GM20431 (cell line): Measurements from ENCODE around the gene HOXD1.

Source experiments
- in situ Hi-C: fragments of 300-500 bp; cut with MseI, MboI; formaldehyde crosslinking; loops from one replicate; pipeline ENCODE4 v1.15.0; 2020; ENCODE audit warnings: low sequenced_read_pairs; ENCODE audit not compliant: unreplicated experiment

Gene HOXD1

DNA sequence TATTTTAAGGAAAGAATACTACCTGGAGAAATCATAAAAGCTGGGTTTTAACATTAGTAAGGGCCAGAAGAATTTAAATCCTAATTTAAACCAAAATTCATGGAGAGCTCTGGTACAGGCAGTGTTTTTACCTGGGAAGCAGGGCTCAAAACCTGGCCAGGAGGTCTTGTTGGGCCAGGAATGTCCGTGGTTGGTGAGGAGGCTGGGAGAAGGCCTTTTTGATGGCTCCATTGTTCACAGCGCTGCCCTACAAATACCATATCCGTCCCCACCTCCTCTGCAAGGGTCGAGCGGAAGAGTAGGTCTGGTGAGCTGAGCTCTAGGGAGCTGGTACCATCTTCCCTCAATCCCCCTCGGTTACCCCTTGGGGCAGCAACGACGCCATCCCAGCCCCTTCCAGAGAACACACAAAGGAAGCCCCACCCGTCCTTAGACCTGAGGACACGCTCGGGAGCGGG lies 10.9 kb upstream of the HOXD1 start:
- in situ Hi-C loops = no loop called here

DNA sequence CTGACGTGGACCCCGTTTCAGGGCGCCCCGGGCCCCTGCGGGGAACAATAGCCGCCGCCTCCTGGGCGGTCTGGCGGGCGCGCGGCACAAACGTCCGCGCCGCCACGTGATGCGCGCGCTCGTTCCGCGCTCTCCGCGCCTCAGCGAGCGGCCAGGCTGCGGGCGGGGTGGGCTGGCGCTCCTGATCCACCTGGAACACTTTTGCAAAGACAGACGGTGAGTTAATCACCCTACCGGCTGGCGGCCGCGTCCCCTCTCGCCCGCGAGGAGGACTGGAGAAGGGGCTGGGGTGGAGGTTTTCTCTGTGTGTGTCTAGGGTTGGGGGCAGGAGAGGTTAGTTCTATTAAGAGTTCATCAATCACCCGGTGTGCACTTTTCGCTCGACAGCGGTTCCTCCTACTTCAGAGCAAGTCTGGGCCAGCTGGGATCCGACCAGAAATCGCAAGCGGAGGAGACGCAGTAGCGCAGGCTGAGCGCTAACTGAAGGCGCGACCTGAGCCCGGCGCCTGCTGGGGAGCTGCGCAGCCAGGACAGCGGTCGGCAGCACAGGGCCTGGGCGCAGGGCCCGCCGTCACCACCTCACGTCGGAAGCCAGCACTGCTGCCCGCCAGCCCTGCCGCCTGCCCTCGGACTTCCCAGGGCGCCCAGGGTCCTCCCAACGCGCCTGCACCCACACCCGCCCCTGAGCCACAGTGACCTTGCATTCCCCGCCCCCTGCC lies 10.3 kb upstream of the HOXD1 start:
- in situ Hi-C loops = no loop called here

DNA sequence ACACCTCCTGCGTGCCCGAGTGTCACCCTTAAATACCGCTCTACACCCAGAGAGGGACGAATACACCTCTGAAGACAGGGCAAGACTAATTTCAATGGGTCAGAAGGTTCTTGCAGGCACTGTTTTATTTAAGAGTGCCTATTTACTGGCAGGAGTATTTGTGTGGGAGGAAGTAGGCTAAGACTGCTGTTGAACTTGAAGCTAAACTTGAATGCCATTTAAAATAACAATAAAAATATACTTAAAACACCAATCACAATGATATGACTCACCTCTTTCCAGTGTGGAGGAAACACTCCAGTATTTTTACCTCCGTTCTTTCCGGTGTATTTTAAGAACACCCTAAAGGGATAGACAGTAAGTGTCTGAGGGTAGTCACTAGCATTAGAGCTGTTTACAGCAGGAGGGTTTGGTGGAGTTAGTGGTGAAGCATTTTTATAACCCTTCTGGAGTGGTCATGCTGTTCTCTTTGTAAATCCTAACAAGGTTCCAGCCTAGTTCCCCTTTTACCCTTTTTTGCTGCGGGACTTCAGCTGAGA lies 9.6 kb upstream of the HOXD1 start:
- in situ Hi-C loops = no loop called here

DNA sequence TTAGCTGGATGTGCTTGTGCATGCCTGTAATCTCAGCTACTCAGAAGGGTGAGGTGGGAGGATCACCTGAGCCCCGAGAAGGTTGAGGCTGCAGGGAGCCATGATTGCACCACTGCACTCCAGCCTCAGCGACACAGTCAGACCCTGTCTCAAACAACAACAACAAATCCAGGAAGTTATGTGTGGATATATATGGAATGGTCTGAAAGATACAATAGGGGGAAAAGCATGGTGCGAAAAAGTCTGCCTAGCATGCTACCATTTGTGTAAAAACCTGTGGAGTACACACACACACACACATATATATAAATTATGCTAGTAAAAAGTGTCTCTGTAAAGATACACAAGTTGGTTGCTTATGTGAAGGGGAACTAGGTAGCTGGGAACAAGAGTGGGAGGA lies 6.9 kb upstream of the HOXD1 start:
- in situ Hi-C loops = no loop called here

DNA sequence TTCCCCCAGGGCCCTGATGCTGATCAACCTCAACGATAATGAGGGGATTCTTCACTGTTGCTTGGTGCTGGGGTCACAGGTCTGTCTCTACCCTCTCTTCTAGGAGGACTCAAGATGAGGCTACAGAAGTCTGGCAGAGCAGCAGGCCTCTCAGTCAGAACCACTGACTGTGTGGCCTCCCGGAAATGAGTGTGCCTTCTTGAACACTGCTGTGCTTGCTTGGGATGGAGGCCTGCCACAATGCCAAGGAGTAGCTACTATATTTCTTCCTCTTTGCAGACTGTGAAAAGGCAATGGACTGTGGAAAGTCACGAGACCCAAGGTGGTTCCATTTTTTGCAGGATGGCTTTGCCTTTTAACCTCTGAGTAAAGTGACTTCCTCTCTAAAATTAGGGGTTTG lies 5.8 kb upstream of the HOXD1 start:
- in situ Hi-C loops = no loop called here

DNA sequence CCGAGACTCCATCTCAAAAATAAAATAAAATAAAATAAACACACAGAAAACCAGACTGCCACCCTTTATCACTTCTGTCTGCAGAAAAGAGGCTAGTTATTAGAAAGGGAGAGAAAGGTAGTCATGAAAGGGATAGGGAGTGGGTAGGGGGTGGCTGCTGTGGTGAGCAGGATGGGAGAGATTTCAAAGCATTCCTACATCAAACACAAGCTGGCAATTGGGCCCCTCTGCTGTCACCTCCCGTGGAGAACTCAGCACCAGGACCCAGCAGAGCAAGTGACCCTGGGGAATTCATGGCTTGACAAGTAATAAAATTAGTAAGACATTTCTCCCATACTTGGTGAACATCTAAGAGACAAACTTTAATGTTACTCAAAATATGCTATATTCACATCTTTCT lies 3.7 kb upstream of the HOXD1 start:
- in situ Hi-C loops = no loop called here

DNA sequence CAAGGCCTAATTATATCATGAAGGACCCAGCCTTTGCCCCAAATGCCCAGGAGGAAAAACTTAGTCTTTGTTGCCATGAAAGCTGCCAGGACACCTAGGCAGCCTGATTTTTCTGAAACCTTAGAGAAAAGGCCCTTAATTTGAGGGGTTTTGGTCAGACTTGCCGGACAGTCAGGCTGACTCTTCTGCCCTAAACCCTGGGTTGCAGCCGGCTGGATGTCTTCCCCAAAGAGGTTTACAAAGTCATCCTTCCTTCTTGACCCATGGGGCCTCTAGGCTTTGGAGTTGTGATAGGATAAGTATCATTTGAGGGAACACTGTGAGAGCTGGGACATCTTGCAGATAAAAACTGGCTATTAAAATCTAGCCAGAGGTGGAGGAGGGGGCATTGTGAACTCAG lies 2.4 kb upstream of the HOXD1 start:
- in situ Hi-C loops = no loop called here

DNA sequence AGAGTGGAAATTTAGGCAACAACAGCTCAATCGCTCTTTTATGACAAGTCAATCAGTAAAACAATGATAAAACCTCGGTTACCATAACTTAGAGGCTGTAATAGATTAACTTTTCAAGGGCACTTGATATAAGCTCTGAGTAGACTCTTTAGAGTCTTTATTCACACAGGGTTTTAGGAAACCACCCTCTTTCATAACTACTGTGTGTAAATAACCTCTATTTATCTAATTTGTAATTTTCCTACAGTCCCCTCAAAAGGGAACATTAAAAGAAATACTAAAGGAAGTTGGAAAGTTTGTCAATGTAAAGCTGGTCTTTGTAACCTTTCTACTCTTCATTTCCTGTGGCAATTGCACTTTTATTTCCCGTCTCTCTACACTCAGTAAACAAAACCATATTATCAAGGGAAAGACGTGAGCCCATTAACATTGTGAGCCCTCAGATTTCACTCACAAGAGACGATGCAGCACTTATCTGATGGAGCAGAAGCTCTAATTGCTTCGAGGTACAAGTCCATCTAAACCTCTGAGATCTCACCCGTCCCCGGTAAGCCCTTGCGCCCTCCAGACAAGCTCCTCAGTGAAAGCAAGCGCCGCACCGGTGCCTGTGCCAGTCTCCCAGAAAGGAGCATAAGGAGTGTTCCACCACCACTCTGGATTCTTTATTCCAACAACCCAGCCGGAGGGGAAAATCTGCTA lies 1.1 kb upstream of the HOXD1 start:
- in situ Hi-C loops = no loop called here

DNA sequence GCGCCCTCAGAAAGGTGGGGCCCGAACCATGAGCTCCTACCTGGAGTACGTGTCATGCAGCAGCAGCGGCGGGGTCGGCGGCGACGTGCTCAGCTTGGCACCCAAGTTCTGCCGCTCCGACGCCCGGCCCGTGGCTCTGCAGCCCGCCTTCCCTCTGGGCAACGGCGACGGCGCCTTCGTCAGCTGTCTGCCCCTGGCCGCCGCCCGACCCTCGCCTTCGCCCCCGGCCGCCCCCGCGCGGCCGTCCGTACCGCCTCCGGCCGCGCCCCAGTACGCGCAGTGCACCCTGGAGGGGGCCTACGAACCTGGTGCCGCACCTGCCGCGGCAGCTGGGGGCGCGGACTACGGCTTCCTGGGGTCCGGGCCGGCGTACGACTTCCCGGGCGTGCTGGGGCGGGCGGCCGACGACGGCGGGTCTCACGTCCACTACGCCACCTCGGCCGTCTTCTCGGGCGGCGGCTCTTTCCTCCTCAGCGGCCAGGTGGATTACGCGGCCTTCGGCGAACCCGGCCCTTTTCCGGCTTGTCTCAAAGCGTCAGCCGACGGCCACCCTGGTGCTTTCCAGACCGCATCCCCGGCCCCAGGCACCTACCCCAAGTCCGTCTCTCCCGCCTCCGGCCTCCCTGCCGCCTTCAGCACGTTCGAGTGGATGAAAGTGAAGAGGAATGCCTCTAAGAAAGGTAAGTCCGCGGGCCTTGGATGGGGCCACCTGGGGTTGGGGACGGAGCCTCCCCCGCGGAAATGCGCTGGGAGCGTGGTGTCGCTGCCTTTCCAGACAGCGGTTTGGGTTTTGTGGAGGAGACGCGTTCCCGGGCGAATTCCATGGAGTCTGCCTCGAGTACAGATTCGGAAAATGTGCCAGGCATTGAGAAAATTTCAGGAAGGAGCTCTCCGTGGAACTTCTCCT lies 559 bp downstream of the HOXD1 start:
- in situ Hi-C loops = no loop called here

DNA sequence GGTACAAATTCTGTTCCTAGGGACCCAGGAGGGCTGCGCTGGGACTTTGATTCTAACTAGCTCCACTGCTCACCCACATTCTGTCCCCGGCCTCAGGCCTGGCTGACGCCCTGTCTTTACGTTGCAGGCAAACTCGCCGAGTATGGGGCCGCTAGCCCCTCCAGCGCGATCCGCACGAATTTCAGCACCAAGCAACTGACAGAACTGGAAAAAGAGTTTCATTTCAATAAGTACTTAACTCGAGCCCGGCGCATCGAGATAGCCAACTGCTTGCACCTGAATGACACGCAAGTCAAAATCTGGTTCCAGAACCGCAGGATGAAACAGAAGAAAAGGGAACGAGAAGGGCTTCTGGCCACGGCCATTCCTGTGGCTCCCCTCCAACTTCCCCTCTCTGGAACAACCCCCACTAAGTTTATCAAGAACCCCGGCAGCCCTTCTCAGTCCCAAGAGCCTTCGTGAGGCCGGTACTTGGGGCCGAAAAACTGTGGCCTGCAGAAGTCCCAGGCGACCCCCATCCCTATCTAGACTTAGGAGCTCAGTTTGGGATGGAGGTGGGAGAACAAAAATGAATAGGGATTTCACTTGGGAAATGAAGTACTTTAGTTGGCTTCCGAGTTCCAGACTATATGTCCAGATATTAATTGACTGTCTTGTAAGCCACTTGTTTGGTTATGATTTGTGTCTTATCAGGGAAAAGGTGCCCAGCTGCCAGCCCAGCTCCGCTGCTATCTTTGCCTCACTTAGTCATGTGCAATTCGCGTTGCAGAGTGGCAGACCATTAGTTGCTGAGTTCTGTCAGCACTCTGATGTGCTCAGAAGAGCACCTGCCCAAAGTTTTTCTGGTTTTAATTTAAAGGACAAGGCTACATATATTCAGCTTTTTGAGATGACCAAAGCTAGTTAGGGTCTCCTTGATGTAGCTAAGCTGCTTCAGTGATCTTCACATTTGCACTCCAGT lies 1.5 kb downstream of the HOXD1 start:
- in situ Hi-C loops = no loop called here

DNA sequence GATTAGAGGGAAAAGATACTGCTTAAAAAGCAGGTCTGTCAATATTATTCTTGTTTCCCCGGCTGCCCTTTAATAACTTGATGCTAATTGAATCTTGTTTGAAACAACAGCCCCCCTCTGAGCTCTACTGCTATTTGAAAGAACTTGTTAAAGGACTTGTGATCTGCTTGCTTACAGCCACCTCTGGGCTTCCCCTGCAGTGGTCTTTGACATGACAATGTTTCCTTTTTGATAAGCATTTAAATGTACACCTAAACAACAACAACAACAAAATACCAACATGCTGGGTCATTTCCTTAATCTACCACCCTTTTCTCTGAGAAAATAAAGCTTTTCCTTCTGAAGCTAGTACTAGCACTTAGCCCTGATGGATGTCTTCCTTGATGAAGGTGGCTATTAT lies 3.9 kb downstream of the HOXD1 start:
- in situ Hi-C loops = no loop called here

DNA sequence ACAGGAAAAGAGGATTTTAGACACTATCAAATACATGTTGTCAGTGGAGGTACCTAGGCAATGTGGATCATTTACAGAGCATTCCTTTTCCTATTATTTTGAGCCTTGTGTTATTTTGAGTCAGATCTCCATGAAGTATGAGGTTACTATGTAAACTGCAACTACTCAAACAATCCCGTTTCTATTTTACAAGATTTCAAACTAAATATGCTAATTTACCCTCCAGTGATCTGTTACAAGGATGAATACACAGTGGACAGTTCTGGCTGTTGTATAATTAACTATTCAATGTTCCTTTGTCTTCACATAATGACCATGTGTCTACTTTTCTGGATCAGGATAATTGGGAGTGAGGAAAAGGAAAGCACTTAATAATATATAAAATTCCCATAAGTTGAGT lies 4.6 kb downstream of the HOXD1 start:
- in situ Hi-C loops = no loop called here

DNA sequence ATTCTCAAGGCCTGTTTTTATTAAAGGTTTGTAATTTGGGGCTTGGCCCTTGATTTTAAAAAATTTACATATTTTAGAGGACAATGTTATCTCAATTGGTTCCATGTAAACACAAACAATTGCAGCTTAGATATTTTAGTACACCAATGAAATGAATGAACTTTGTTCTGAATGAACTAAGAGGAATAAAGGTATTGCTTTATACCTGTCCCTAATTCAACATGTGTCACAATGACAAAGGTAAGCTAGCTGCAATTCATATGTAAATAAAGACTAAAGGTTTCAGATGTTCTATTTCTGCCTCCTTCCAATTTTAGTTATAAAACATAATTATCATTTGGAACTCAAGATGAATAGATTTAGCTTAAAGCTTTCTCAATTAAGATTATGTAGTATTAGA lies 11.4 kb downstream of the HOXD1 start:
- in situ Hi-C loops = no loop called here

DNA sequence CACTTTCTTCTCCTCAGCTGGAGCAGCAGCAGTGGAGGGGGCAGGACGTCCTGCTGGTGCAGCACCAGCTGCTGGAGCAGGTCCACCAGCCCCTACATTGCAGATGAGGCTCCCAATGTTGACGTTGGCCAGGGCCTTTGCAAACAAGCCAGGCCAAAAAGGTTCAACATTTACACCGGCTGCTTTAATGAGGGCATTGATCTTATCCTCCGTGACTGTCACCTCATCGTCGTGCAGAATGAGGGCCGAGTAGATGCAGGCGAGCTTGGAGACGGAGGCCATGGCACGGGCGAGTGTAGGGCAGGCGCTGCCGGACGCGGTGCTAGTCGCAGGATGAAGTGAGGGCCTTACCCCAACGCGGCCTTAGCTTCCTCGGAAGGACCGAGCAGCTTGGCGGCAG lies 12.5 kb downstream of the HOXD1 start:
- in situ Hi-C loops = no loop called here

DNA sequence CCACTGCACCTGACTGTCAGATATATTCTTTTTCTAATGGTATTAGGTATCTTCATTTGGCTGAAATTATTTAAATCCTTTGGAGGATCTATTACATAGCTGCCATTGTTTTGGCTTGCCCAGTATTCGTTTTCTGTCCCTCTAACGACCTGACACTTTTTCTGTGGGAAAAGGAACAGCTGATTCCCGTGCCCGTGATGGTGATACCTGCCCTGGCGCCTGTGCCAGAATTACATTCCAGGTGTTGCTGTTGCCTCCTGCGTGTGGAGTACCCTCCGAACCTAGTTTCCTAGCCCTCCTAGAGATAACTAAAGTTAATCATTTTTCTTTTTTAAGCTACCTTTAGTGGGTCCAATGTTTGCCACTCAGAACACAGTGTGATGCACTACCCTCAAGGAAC lies 14.0 kb downstream of the HOXD1 start:
- in situ Hi-C loops = no loop called here

DNA sequence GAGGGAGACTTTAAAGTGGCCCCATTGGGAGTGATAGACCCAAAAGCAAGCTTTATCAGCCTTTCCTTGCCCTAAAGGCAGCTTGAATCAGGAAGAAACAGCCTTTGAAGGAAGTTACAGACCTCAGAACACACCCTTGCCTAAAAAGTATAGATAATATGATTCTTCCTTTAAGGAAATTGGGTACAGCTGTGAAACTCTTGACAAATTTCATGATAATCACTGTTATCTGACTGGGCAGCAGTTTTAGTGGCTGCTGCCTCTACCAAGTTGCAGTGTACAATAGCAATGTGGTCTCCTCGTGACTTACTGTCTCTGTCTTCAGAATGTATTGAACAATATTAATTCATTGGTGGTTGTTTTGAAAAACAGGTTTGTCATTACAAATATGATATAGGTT lies 16.7 kb downstream of the HOXD1 start:
- in situ Hi-C loops = no loop called here

DNA sequence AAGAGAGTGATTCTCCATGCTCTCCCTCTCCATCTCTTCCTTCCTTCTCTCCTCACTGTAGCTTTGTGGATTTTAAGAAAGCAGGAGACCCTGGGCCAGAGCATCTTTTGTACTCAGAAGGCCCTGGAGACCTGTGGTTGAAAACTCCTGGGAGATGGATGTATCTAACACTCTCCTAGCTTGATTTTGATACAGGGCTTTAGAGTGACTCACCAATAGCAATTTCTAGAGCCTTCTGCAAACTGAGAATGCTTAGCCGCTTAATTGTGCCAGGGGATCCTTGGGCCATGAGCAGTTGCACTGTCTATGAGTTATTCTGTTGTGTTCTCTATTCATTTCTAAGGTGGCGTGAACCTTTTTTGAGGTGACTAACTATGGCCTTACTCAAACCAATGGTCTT lies 17.7 kb downstream of the HOXD1 start:
- in situ Hi-C loops = no loop called here

DNA sequence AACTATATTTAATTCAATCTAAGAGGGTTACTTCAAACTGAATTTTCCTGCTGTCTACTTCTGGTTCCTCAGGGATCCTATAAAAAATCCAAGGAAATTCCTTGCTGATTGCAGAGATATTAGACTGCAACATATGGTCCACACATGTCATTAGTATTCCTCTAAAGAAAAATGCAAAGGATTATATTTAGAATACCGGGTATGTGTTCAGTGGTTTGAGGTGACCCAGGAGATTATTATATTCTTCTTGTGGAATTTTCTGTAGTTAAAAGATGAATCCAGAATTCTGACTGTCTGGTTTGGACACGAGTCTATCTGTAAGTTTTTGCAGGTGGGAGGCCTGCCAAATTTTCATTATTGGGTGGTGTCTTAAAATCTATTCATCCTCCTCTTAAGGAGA lies 18.2 kb downstream of the HOXD1 start:
- in situ Hi-C loops = no loop called here

DNA sequence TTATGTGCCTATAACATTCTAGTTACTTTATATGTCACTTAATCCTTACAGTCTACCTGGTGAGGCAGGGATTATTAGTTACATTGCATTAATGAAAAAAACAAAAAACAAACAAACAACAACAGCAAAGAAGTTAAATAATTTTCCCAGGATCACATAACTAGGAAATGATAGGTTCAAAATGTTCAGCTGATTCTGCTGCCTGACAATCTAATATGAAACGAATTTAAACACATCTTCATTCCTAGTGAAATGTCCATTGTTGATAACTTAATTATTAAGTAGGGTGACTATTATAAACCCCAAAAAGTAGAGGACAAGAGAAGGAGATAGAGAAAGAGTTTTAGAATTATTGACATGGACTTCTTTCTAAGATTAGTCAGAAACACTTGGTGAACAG lies 22.6 kb downstream of the HOXD1 start:
- in situ Hi-C loops = no loop called here

DNA sequence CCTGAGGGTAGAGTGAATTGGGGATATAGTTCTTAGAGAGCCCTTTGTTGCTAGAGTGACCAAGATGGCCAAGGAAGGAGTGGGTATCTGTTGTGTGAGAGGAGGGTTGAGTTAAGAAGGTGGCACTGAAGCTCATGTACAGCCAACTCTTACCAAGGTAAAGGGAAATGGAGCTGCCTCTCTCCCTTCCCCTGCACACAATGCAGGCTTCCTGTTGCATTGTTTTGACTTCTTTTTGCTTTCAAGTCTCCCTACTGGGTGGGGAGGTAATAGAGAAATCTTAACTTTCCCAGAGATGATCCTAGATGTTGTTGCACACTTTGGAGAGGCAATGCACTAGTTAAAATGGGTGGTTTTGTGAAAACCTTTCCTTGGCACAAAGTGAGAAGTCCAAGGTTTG lies 23.8 kb downstream of the HOXD1 start:
- in situ Hi-C loops = no loop called here
